H1 (cell line): Measurements from ENCODE around the gene PPP1R27. TPM values are rescaled to one million over a fixed set of nuclear protein-coding genes. Genes with fewer than 3 reads are reported as not detected.

Experiments
- EGR1 ChIP-seq: IDR thresholded peaks from 2 replicates; pipeline ENCODE4 v1.6.1; 2011; ENCODE audit warnings: low read depth, low read length, borderline replicate concordance
- KDM4A ChIP-seq: IDR thresholded peaks from one replicate; pipeline ENCODE4 v1.7.1; 2012; ENCODE audit warnings: low read depth, mild to moderate bottlenecking, moderate library complexity, low read length, inconsistent platforms; ENCODE audit not compliant: severe bottlenecking
- ZNF274 ChIP-seq: IDR thresholded peaks from 2 replicates; pipeline ENCODE4 v1.7.0; 2012; ENCODE audit warnings: low read length, borderline replicate concordance; ENCODE audit errors: extremely low read depth
- polyA plus RNA-seq, 7 experiments: library from polyadenylated mRNA; depleted of rRNA in 3 of 7; stranded (reverse) in 5 of 7; unstranded in 2 of 7; fragments of >200 nt in 5 of 7; fragments of 200-250 nt in 2 of 7; gene quantifications; 1 replicate in 5 of 7; 2 replicates in 1 of 7; 4 replicates in 1 of 7; pipeline versions ENCODE4 v1.2.1 to v1.2.3, GENCODE V29; 2011 to 2013; ENCODE audit warnings: missing spikeins in 2 of 7, mixed read lengths in 2 of 7
- total RNA-seq: library from RNA; stranded (reverse); fragmentation: NEBNext Ultra II Directional; extraction: Animal tissue kit (Norgen Biotek cat#: 25700); gene quantifications from 2 replicates; pipeline ENCODE4 v1.2.1, GENCODE V29; 2021

The PPP1R27 gene
- total and polyA plus RNA-seq, 2 of the 8 experiments (the other 6 are each of a cell fraction or from before 2014, with no cell fraction given): 0.27 TPM; not detected in 1

- TF ChIP-seq ZNF274: no peak
- no peak for TF ChIP-seq EGR1
- TF ChIP-seq KDM4A: no peak
Measured at GRCh38 chr17:81844887-81845286, 10.0 kb upstream of the PPP1R27 start (continued).
